DND-41 (cell line): ENCODE measurements around the gene CCT8.

ENCODE experiments used
- EZH2 ChIP-seq: IDR thresholded peaks from 3 replicates; pipeline ENCODE4 v1.6.1; 2012; ENCODE audit warnings: borderline replicate concordance, low read depth, mild to moderate bottlenecking, moderate library complexity, low read length, inconsistent platforms; ENCODE audit not compliant: severe bottlenecking
- TF ChIP-seq, protein P1 (sequence below): IDR thresholded peaks from 2 replicates; pipeline ENCODE4 v1.5.1; 2012; ENCODE audit warnings: borderline replicate concordance, low read length, moderate library complexity, mild to moderate bottlenecking; ENCODE audit not compliant: poor library complexity, severe bottlenecking; ENCODE audit errors: extremely low read depth

DNA sequence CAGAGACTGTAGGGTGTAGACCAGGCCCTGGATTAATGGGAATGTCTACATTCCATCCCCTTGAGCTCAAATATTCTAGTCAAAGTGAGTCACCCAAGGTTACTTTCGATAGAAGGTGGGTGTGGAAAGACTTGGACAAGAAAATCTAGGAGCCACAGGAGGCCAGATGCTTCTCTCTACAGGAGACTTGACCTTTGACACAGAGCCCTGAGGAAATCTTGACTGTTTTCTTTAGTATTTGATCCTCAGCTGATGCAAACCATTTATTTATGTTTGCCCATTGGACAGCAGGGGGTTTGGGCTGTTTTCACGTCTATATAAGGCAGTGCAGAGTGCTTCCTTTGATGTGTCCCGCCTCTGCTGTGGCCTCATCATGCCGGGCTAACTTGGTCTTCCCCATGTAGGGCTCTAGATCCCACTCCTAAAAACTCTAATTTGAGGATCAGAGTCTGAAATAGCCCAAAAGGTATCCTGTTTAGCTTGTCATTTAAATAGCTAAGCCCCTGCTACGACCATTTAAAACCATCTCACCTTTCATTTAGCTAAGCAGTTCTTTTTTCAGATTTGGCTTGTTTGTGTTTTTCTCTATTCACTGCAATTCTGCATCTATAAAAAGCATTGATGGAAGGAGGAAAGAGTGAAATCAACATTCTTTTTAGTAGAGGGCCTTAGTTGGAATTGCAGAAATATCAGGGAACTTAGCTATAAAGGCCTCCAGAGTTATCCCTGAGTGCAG, 41.5 kb upstream of the CCT8 start:
- TF ChIP-seq, protein P1, sequence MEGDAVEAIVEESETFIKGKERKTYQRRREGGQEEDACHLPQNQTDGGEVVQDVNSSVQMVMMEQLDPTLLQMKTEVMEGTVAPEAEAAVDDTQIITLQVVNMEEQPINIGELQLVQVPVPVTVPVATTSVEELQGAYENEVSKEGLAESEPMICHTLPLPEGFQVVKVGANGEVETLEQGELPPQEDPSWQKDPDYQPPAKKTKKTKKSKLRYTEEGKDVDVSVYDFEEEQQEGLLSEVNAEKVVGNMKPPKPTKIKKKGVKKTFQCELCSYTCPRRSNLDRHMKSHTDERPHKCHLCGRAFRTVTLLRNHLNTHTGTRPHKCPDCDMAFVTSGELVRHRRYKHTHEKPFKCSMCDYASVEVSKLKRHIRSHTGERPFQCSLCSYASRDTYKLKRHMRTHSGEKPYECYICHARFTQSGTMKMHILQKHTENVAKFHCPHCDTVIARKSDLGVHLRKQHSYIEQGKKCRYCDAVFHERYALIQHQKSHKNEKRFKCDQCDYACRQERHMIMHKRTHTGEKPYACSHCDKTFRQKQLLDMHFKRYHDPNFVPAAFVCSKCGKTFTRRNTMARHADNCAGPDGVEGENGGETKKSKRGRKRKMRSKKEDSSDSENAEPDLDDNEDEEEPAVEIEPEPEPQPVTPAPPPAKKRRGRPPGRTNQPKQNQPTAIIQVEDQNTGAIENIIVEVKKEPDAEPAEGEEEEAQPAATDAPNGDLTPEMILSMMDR: no peak
- no peak for TF ChIP-seq EZH2
